ENCODE results near the gene ADGRV1.
A peak's percentile ranks its signal among the peaks of the same experiment; 100 is the strongest.
"Not testable (repeated sequence)": the region's sequence is repeated elsewhere in the genome, so short reads cannot be mapped to it uniquely, and the experiment has no call there.

Gene ADGRV1

DNA sequence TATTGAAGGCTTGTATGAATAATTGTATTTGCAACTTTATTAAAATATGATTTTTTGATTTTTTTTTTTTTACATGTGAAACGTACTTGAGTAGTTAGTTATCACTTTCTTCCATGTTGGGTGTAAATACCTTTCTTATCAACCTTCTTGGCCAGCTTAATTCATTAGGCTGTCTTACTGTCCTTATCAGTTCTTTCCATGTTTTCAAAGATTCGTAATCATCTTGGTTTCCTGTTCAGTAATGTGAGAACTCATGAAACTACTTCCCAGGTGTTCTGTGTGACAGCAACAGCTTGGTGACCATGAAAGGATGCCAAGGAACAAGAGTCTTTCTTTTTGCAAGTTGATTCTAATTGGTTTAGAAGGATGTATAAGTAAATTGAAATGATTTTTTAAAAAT, 100.0 kb downstream of the ADGRV1 start:
- Histone ChIP-seq H3K27ac (no peak overlapping the region), H3K4me2 (no peak overlapping the region), H3K36me3 (no peaks in the 10 kb centered on the region), H3K27me3 (no peaks in the 10 kb centered on the region), H3K4me3 (no peak overlapping the region), H3K9ac (no peak overlapping the region), H3K9me3 (no peaks in the 10 kb centered on the region), H4K20me1 (no peaks in the 10 kb centered on the region), H3K4me1 (no peaks in the 10 kb centered on the region)
- TF ChIP-seq Cebpa-rat (IDR thresholded peaks at IDR 0.05), result no peak

GRCh38 chr5:90668079-90668565, 109.5 kb downstream of the ADGRV1 start:
- not testable (repeated sequence) for H3K4me2 ChIP-seq, H3K36me3 ChIP-seq, H3K9me3 ChIP-seq, H3K4me1 ChIP-seq, H3K9ac ChIP-seq, H3K27ac ChIP-seq, H4K20me1 ChIP-seq, H3K4me3 ChIP-seq, H3K27me3 ChIP-seq

- Histone ChIP-seq H3K4me3 (no peak overlapping the region), H3K9me3 (no peaks in the 10 kb centered on the region), H3K9ac (no peak overlapping the region), H3K4me2 (no peak overlapping the region), H3K36me3 (no peaks in the 10 kb centered on the region), H3K4me1 (no peaks in the 10 kb centered on the region), H3K27me3 (no peaks in the 10 kb centered on the region), H4K20me1 (no peaks in the 10 kb centered on the region), H3K27ac (no peak overlapping the region)
- TF ChIP-seq Cebpa-rat (IDR thresholded peaks at IDR 0.05), result no peak
These were observed 116.6 kb downstream of the ADGRV1 start for GRCh38 chr5:90675222-90675621.

GRCh38 chr5:90680921-90681563, 122.4 kb downstream of the ADGRV1 start:
- Histone ChIP-seq H3K27ac (no peak overlapping the region), H3K27me3 (no peaks in the 10 kb centered on the region), H3K4me3 (no peak overlapping the region), H4K20me1 (no peaks in the 10 kb centered on the region), H3K36me3 (no peaks in the 10 kb centered on the region), H3K4me2 (no peak overlapping the region), H3K9ac (no peak overlapping the region), H3K9me3 (no peaks in the 10 kb centered on the region), H3K4me1 (no peaks in the 10 kb centered on the region)
- no peak for TF ChIP-seq Cebpa-rat (IDR thresholded peaks at IDR 0.05)

DNA sequence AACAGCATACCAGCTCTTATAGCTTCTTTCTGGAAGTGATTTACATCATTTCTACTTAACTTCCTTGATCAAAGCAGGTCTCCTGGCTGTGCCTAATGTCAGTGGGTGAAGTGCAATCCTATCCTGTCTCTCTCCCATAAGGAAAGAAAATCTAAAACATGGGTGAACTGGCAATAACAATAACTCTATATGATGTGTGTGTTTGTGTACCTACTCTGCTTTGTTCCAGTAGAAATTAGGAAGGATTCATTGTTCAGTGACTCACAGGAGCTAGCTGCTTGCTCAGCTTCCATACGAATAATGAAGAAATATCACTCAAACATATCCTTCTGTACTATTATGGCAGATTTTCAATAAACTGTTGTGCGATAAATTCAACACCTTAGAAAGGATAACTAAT, 123.7 kb downstream of the ADGRV1 start:
- Histone ChIP-seq H3K27me3 (no peaks in the 10 kb centered on the region), H3K4me1 (no peaks in the 10 kb centered on the region), H3K4me3 (no peak overlapping the region), H3K27ac (no peak overlapping the region), H3K9ac (no peak overlapping the region), H3K9me3 (no peaks in the 10 kb centered on the region), H4K20me1 (no peaks in the 10 kb centered on the region), H3K4me2 (no peak overlapping the region), H3K36me3 (no peaks in the 10 kb centered on the region)
- no peak for TF ChIP-seq Cebpa-rat (IDR thresholded peaks at IDR 0.05)

- H3K4me1 ChIP-seq, result peaks cover 5% of the 10 kb centered on the region
- peak; percentile 92 for TF ChIP-seq Cebpa-rat (IDR thresholded peaks at IDR 0.05)
These were observed 126.9 kb downstream of the ADGRV1 start for GRCh38 chr5:90685425-90686022.

GRCh38 chr5:90686363-90686762, 127.8 kb downstream of the ADGRV1 start:
- H4K20me1 ChIP-seq, H3K4me2 ChIP-seq, H3K9me3 ChIP-seq, H3K4me1 ChIP-seq, H3K4me3 ChIP-seq, H3K27me3 ChIP-seq, H3K36me3 ChIP-seq, H3K9ac ChIP-seq, H3K27ac ChIP-seq: not testable (repeated sequence)

More at GRCh38 chr5:90685425-90686022, 126.9 kb downstream of the ADGRV1 start:
- H3K36me3 ChIP-seq, result no peaks in the 10 kb centered on the region
- no peaks in the 10 kb centered on the region for H4K20me1 ChIP-seq
- H3K4me2 ChIP-seq, result no peak overlapping the region
- no peaks in the 10 kb centered on the region for H3K9me3 ChIP-seq
- H3K27ac ChIP-seq, result no peak overlapping the region
- H3K27me3 ChIP-seq, result no peaks in the 10 kb centered on the region
- H3K4me3 ChIP-seq, result no peak overlapping the region
- H3K9ac ChIP-seq, result no peak overlapping the region

GRCh38 chr5:90687458-90687857, 128.9 kb downstream of the ADGRV1 start:
- H3K4me3 ChIP-seq, H3K9me3 ChIP-seq, H3K9ac ChIP-seq, H3K27me3 ChIP-seq, H4K20me1 ChIP-seq, H3K4me2 ChIP-seq, H3K4me1 ChIP-seq, H3K27ac ChIP-seq, H3K36me3 ChIP-seq: not testable (repeated sequence)

DNA sequence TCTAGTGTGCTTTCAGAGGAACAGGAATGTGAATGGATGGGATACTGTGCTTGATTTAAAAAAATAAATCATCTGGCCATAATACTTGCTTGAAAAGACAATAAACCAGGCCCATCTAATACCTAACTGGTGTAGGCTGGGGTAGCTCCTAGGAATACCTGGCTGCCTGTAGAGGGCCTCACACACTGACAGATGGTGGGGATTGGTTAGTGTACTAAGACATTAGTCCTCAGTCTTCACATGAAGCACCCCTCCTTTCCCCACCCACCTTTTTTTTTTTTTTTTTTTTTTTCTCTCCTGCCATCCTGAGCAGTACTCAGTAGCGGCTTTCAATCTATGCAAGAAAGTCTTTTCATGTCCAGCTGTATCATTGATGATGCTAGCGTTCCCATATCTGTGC, 130.5 kb downstream of the ADGRV1 start:
- no peaks in the 10 kb centered on the region for H3K36me3 ChIP-seq
- H3K27ac ChIP-seq, result no peak overlapping the region
- no peak overlapping the region for H3K9ac ChIP-seq
- H3K4me3 ChIP-seq, result no peak overlapping the region
- no peaks in the 10 kb centered on the region for H4K20me1 ChIP-seq
- H3K4me2 ChIP-seq, result no peak overlapping the region
- H3K4me1 ChIP-seq, result peaks cover 9% of the 10 kb centered on the region
- TF ChIP-seq Cebpa-rat (IDR thresholded peaks at IDR 0.05), result no peak
- no peaks in the 10 kb centered on the region for H3K9me3 ChIP-seq
- no peaks in the 10 kb centered on the region for H3K27me3 ChIP-seq

DNA sequence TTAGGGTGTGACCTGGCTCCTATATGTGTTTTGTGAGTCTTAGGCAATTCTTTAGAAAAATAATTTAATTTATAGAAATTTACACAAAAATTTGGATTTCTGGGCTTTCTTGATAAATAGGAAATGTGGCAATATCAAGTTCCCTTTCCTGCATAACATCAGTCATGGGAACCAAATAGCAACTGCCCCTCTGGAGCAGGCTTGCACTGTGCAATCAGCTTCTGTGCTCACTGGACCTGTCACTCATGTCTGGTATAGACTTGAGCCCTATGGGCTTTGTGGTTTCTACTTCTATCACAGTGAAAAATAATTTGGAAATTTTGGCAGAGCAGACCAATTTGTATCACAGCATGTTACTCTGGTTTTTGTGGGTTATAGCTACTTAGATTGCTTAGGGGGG, 131.7 kb downstream of the ADGRV1 start:
- no peaks in the 10 kb centered on the region for H4K20me1 ChIP-seq
- H3K9me3 ChIP-seq, result no peaks in the 10 kb centered on the region
- no peaks in the 10 kb centered on the region for H3K27me3 ChIP-seq
- H3K27ac ChIP-seq, result no peak overlapping the region
- H3K4me3 ChIP-seq, result no peak overlapping the region
- TF ChIP-seq Cebpa-rat (IDR thresholded peaks at IDR 0.05), result no peak
- H3K4me2 ChIP-seq, result 0 out of 2 replicates have a peak overlapping the region, but pooled peaks have one; percentile 18
- no peaks in the 10 kb centered on the region for H3K36me3 ChIP-seq
- no peak overlapping the region for H3K9ac ChIP-seq
- peaks cover 9% of the 10 kb centered on the region for H3K4me1 ChIP-seq

- Histone ChIP-seq H3K4me2 (no peak overlapping the region), H3K9me3 (no peaks in the 10 kb centered on the region), H3K9ac (no peak overlapping the region), H3K4me1 (peaks cover 9% of the 10 kb centered on the region), H3K4me3 (no peak overlapping the region), H3K27ac (no peak overlapping the region), H4K20me1 (no peaks in the 10 kb centered on the region), H3K27me3 (no peaks in the 10 kb centered on the region), H3K36me3 (no peaks in the 10 kb centered on the region)
- TF ChIP-seq Cebpa-rat (IDR thresholded peaks at IDR 0.05), result no peak
These were observed 132.9 kb downstream of the ADGRV1 start for GRCh38 chr5:90691533-90691932.
